Activated CD4-positive, alpha-beta T cell treated with anti-CD3 and anti-CD28 coated beads, Interleukin-2, amount 50 U/mL, for 1 hour (primary cell): ENCODE measurements around the gene OSBPL5.

Source experiments
- DNase-seq: peaks from one replicate; pipeline ENCODE4 v3.0.0-alpha.2; 2020

OSBPL5 gene

GRCh38 chr11:3197878-3198528 is 32.9 kb upstream of the OSBPL5 start:
- DNase-seq = no peak

- DNase-seq = no peak
These were observed 32.1 kb upstream of the OSBPL5 start for GRCh38 chr11:3197044-3197695.

- DNase-seq = no peak
These were observed 31.3 kb upstream of the OSBPL5 start for GRCh38 chr11:3196161-3197043.

GRCh38 chr11:3195251-3196160 is 30.4 kb upstream of the OSBPL5 start:
- no peak for DNase-seq

- DNase-seq = no peak
These were observed 29.1 kb upstream of the OSBPL5 start for GRCh38 chr11:3194016-3194816.

GRCh38 chr11:3193373-3194015 is 28.4 kb upstream of the OSBPL5 start:
- DNase-seq = no peak

GRCh38 chr11:3192511-3193372 is 27.6 kb upstream of the OSBPL5 start:
- no peak for DNase-seq

GRCh38 chr11:3191586-3192324 is 26.6 kb upstream of the OSBPL5 start:
- no peak for DNase-seq

GRCh38 chr11:3190600-3190999 is 25.5 kb upstream of the OSBPL5 start:
- DNase-seq = no peak

- DNase-seq = no peak
These were observed 24.9 kb upstream of the OSBPL5 start for GRCh38 chr11:3189886-3190583.

- no peak for DNase-seq
These were observed 24.2 kb upstream of the OSBPL5 start for GRCh38 chr11:3189196-3189843.

GRCh38 chr11:3188496-3189195 is 23.5 kb upstream of the OSBPL5 start:
- DNase-seq = no peak

- no peak for DNase-seq
These were observed 21.2 kb upstream of the OSBPL5 start for GRCh38 chr11:3186166-3186953.

GRCh38 chr11:3184732-3185347 is 19.7 kb upstream of the OSBPL5 start:
- DNase-seq = no peak

- no peak for DNase-seq
These were observed 18.4 kb upstream of the OSBPL5 start for GRCh38 chr11:3183523-3183922.

GRCh38 chr11:3182462-3182852 is 17.3 kb upstream of the OSBPL5 start:
- no peak for DNase-seq
